Body of pancreas (tissue), 4 donors: ENCODE measurements around the gene JAKMIP2.

ENCODE experiments used
- CTCF ChIP-seq, 7 experiments: fragments of 450-650 bp in 4 of 7; fragments of 200-600 bp in 3 of 7; sonication (generic) in 3 of 7; IDR thresholded peaks; one replicate each; pipeline ENCODE4 v1.5.1; 2016 to 2019; ENCODE audit warnings: antibody characterized with exemption in 7 of 7
- POLR2A ChIP-seq, 3 donors: fragments of 450-650 bp; IDR thresholded peaks; one replicate each; pipeline ENCODE4 v1.6.1; 2016; ENCODE audit warnings: antibody characterized with exemption in 3 of 3, mild to moderate bottlenecking in 2 of 3

DNA sequence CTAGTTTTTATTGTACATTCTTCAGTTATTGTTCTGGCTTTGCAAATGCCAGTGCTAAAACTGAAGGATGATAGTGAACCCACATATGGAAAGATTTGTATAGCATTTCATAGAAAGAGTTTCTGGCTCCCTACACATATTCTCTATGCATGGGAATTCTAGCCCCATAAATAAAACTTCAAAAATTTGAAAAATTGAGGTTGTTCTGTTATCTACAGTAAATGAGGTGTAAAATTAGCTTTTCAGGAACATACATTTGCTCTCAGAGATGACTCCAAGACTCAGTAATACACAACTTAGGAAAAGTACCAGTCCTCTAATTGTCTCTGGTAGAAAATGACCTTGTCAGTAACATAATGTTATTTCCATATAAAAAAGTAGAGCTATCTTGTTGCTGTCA is 192.4 kb downstream of the JAKMIP2 start:
- TF ChIP-seq CTCF (IDR thresholded peaks at IDR 0.05) = no peak
- no peak for TF ChIP-seq POLR2A (IDR thresholded peaks at IDR 0.05)
